ENCODE data around the gene APP.
A peak's percentile ranks its signal among the peaks of the same experiment; 100 is the strongest.

The APP gene

GRCh38 chr21:25863031-25863430 is 307.5 kb downstream of the APP start:
- no peak for DNase-seq (ENCODE audit: extremely low read depth, low read depth)
- no peak for TF ChIP-seq CTCF (IDR thresholded peaks at IDR 0.05; ENCODE audit: low read depth, low read length, missing control alignments)
- no peak overlapping the region for H3K4me3 ChIP-seq (replicated peaks; ENCODE audit: low read depth, low read length)

GRCh38 chr21:25862596-25862995 is 308.0 kb downstream of the APP start:
- peak; percentile 76 for TF ChIP-seq CTCF (IDR thresholded peaks at IDR 0.05; ENCODE audit: low read depth, low read length, missing control alignments)
- DNase-seq (ENCODE audit: extremely low read depth, low read depth) = no peak

GRCh38 chr21:25862112-25862511 is 308.5 kb downstream of the APP start:
- H3K4me3 ChIP-seq (replicated peaks; ENCODE audit: low read depth, low read length) = no peak overlapping the region
- no peak for DNase-seq (ENCODE audit: extremely low read depth, low read depth)
- TF ChIP-seq CTCF (IDR thresholded peaks at IDR 0.05; ENCODE audit: low read depth, low read length, missing control alignments) = no peak

More at GRCh38 chr21:25862596-25862995, 308.0 kb downstream of the APP start:
- no peak overlapping the region for H3K4me3 ChIP-seq (replicated peaks; ENCODE audit: low read depth, low read length)

- no peak for DNase-seq (ENCODE audit: extremely low read depth, low read depth)
- no peak overlapping the region for H3K4me3 ChIP-seq (replicated peaks; ENCODE audit: low read depth, low read length)
- no peak for TF ChIP-seq CTCF (IDR thresholded peaks at IDR 0.05; ENCODE audit: low read depth, low read length, missing control alignments)
These were observed 311.2 kb downstream of the APP start for GRCh38 chr21:25859235-25859929.

GRCh38 chr21:25858325-25858724 is 312.2 kb downstream of the APP start:
- TF ChIP-seq CTCF (IDR thresholded peaks at IDR 0.05; ENCODE audit: low read depth, low read length, missing control alignments) = no peak
- H3K4me3 ChIP-seq (replicated peaks; ENCODE audit: low read depth, low read length) = no peak overlapping the region
- DNase-seq (ENCODE audit: extremely low read depth, low read depth) = no peak

- H3K4me3 ChIP-seq (replicated peaks; ENCODE audit: low read depth, low read length) = no peak overlapping the region
- no peak for DNase-seq (ENCODE audit: extremely low read depth, low read depth)
- TF ChIP-seq CTCF (IDR thresholded peaks at IDR 0.05; ENCODE audit: low read depth, low read length, missing control alignments) = no peak
These were observed 313.1 kb downstream of the APP start for GRCh38 chr21:25857308-25858074.
